Gastroesophageal sphincter (tissue), 3 donors: Measurements from ENCODE around the gene COLGALT1.
A peak's percentile ranks its signal among the peaks of the same experiment; 100 is the strongest.

Experiments used
- CTCF ChIP-seq, 4 experiments: fragments of 200-600 bp in 2 of 4; fragments of 450-650 bp in 2 of 4; sonication (generic) in 1 of 4; IDR thresholded peaks; one replicate each; pipeline ENCODE4 v1.5.1; 2017 to 2019; ENCODE audit warnings: antibody characterized with exemption in 4 of 4, mild to moderate bottlenecking in 2 of 4, moderate library complexity in 2 of 4
- POLR2A ChIP-seq, 2 donors: fragments of 450-650 bp; IDR thresholded peaks; one replicate each; pipeline ENCODE4 v1.6.1; 2017; ENCODE audit warnings: antibody characterized with exemption in 2 of 2, mild to moderate bottlenecking in 2 of 2, moderate library complexity in 1 of 2

GRCh38 chr19:17555929-17556813, 722 bp downstream of the COLGALT1 start:
- peak; percentile 25 to 30 for TF ChIP-seq POLR2A (IDR thresholded peaks at IDR 0.05)
- TF ChIP-seq CTCF (IDR thresholded peaks at IDR 0.05) = no peak
